BLaER1 treated with 17β-estradiol and CSF1 and Interleukin-3, amounts not matched to agents 10 nM and 100 nM (cell line): Measurements from ENCODE around the gene FGA.

Experiments used
- H3K27ac ChIP-seq, 11 experiments: shearing (Covaris generic); formaldehyde crosslinking; 2 replicates each; pipeline ENCODE4 v1.8.1; 2022
- H3K27me3 ChIP-seq, 11 experiments: shearing (Covaris generic); formaldehyde crosslinking; 2 replicates each; pipeline ENCODE4 v1.8.1; 2022
- H3K36me3 ChIP-seq, 11 experiments: shearing (Covaris generic); formaldehyde crosslinking; 2 replicates each; pipeline ENCODE4 v1.8.1; 2022
- H3K4me1 ChIP-seq, 10 experiments: shearing (Covaris generic); formaldehyde crosslinking; 2 replicates each; pipeline ENCODE4 v1.8.1; 2022
- H3K4me2 ChIP-seq, 11 experiments: shearing (Covaris generic); formaldehyde crosslinking; 2 replicates each; pipeline ENCODE4 v1.8.1; 2022
- H3K4me3 ChIP-seq, 10 experiments: shearing (Covaris generic); formaldehyde crosslinking; 2 replicates each; pipeline ENCODE4 v1.8.1; 2022
- H3K9ac ChIP-seq, 11 experiments: shearing (Covaris generic); formaldehyde crosslinking; 2 replicates each; pipeline ENCODE4 v1.8.1; 2022
- H3K9me3 ChIP-seq, 11 experiments: shearing (Covaris generic); formaldehyde crosslinking; replicated peaks in 1 of 11; 2 replicates each; pipeline ENCODE4 v1.8.1; 2022
- H4K20me1 ChIP-seq, 11 experiments: shearing (Covaris generic); formaldehyde crosslinking; 2 replicates each; pipeline ENCODE4 v1.8.1; 2022
- Cebpa-rat ChIP-seq, 11 experiments: shearing (Covaris generic); IDR thresholded peaks; 2 replicates each; pipeline ENCODE4 v1.8.1; 2022

FGA gene

GRCh38 chr4:154620111-154620510 lies 29.6 kb upstream of the FGA start:
- H3K4me3 ChIP-seq = no peak overlapping the region
- peaks cover 0 to 11% (median 8%) of the 10 kb centered on the region in 10 experiments; a peak in 10 of 20 replicates for H3K4me1 ChIP-seq
- no peaks in the 10 kb centered on the region for H3K36me3 ChIP-seq
- H4K20me1 ChIP-seq = no peaks in the 10 kb centered on the region
- no peak for TF ChIP-seq Cebpa-rat (IDR thresholded peaks at IDR 0.05)
- H3K9ac ChIP-seq = no peak overlapping the region
- no peak overlapping the region for H3K27ac ChIP-seq
- no peak overlapping the region for H3K4me2 ChIP-seq
- no peaks in the 10 kb centered on the region for H3K9me3 ChIP-seq
- H3K27me3 ChIP-seq = no peaks in the 10 kb centered on the region

GRCh38 chr4:154618708-154619315 lies 28.3 kb upstream of the FGA start:
- H3K4me3 ChIP-seq = no peak overlapping the region
- no peaks in the 10 kb centered on the region for H3K9me3 ChIP-seq
- H3K27me3 ChIP-seq = no peaks in the 10 kb centered on the region
- no peak for TF ChIP-seq Cebpa-rat (IDR thresholded peaks at IDR 0.05)
- no peak overlapping the region for H3K9ac ChIP-seq
- no peaks in the 10 kb centered on the region for H4K20me1 ChIP-seq
- peaks cover 0 to 11% (median 8%) of the 10 kb centered on the region in 10 experiments; a peak in 10 of 20 replicates for H3K4me1 ChIP-seq
- H3K27ac ChIP-seq = no peak overlapping the region
- H3K36me3 ChIP-seq = no peaks in the 10 kb centered on the region
- no peak overlapping the region for H3K4me2 ChIP-seq

GRCh38 chr4:154617820-154618317 lies 27.3 kb upstream of the FGA start:
- Histone ChIP-seq H4K20me1 (no peaks in the 10 kb centered on the region), H3K4me1 (peaks cover 0 to 11% (median 8%) of the 10 kb centered on the region in 10 experiments; a peak in 10 of 20 replicates), H3K4me2 (no peak overlapping the region), H3K27ac (no peak overlapping the region), H3K9me3 (no peaks in the 10 kb centered on the region), H3K4me3 (no peak overlapping the region), H3K27me3 (no peaks in the 10 kb centered on the region), H3K36me3 (no peaks in the 10 kb centered on the region), H3K9ac (no peak overlapping the region)
- no peak for TF ChIP-seq Cebpa-rat (IDR thresholded peaks at IDR 0.05)

GRCh38 chr4:154616731-154617130 lies 26.2 kb upstream of the FGA start:
- peak overlapping the region; percentile 1 to 50 (median 36); a peak in 15 of 22 replicates for H3K4me2 ChIP-seq
- H4K20me1 ChIP-seq = no peaks in the 10 kb centered on the region
- H3K4me3 ChIP-seq = no peak overlapping the region
- TF ChIP-seq Cebpa-rat (IDR thresholded peaks at IDR 0.05) = no peak
- H3K9ac ChIP-seq = no peak overlapping the region
- H3K4me1 ChIP-seq = peaks cover 0 to 11% (median 8%) of the 10 kb centered on the region in 10 experiments; a peak in 10 of 20 replicates
- H3K9me3 ChIP-seq = no peaks in the 10 kb centered on the region
- H3K27me3 ChIP-seq = no peaks in the 10 kb centered on the region
- no peaks in the 10 kb centered on the region for H3K36me3 ChIP-seq
- H3K27ac ChIP-seq = peak overlapping the region in 4 of 11 experiments; percentile 5 to 34 (median 11); a peak in 7 of 22 replicates

- no peaks in the 10 kb centered on the region for H3K9me3 ChIP-seq
- TF ChIP-seq Cebpa-rat (IDR thresholded peaks at IDR 0.05) = no peak
Measured at GRCh38 chr4:154616287-154616686, 25.7 kb upstream of the FGA start.

GRCh38 chr4:154615211-154615610 lies 24.7 kb upstream of the FGA start:
- H3K9me3 ChIP-seq = no peaks in the 10 kb centered on the region
- no peaks in the 10 kb centered on the region for H3K36me3 ChIP-seq
- H3K9ac ChIP-seq = no peak overlapping the region
- H3K4me1 ChIP-seq = peaks cover 0 to 11% (median 8%) of the 10 kb centered on the region in 10 experiments; a peak in 10 of 20 replicates
- no peak overlapping the region for H3K27ac ChIP-seq
- no peak overlapping the region for H3K4me2 ChIP-seq
- no peak overlapping the region for H3K4me3 ChIP-seq
- no peaks in the 10 kb centered on the region for H4K20me1 ChIP-seq
- no peaks in the 10 kb centered on the region for H3K27me3 ChIP-seq
- no peak for TF ChIP-seq Cebpa-rat (IDR thresholded peaks at IDR 0.05)

More at GRCh38 chr4:154616287-154616686, 25.7 kb upstream of the FGA start:
- Histone ChIP-seq H3K27ac (peak overlapping the region in 4 of 11 experiments; percentile 5 to 34 (median 11); a peak in 6 of 22 replicates), H3K4me1 (peaks cover 0 to 11% (median 8%) of the 10 kb centered on the region in 10 experiments; a peak in 10 of 20 replicates), H3K36me3 (no peaks in the 10 kb centered on the region), H3K27me3 (no peaks in the 10 kb centered on the region), H3K9ac (no peak overlapping the region), H3K4me3 (no peak overlapping the region), H4K20me1 (no peaks in the 10 kb centered on the region), H3K4me2 (peak overlapping the region; percentile 1 to 50 (median 36); a peak in 15 of 22 replicates)

GRCh38 chr4:154614306-154614705 lies 23.8 kb upstream of the FGA start:
- no peak overlapping the region for H3K4me2 ChIP-seq
- no peak overlapping the region for H3K9ac ChIP-seq
- H3K4me3 ChIP-seq = no peak overlapping the region
- no peak for TF ChIP-seq Cebpa-rat (IDR thresholded peaks at IDR 0.05)
- no peaks in the 10 kb centered on the region for H3K27me3 ChIP-seq
- peaks cover 0 to 11% (median 8%) of the 10 kb centered on the region in 10 experiments; a peak in 10 of 20 replicates for H3K4me1 ChIP-seq
- H4K20me1 ChIP-seq = no peaks in the 10 kb centered on the region
- no peaks in the 10 kb centered on the region for H3K36me3 ChIP-seq
- H3K27ac ChIP-seq = no peak overlapping the region
- no peaks in the 10 kb centered on the region for H3K9me3 ChIP-seq

GRCh38 chr4:154612472-154613414 lies 22.2 kb upstream of the FGA start, which contains the start of gene FGG:
Gene FGG, minus strand, starts transcription at chr4:154612656. Its CDS starts 47 bp downstream, at chr4:154612609.
- Histone ChIP-seq H3K4me2 (no peak within 1 kb of the TSS), H3K4me3 (no peak within 1 kb of the TSS), H3K9me3 (no peaks in the 10 kb centered on the region), H3K9ac (no peak within 1 kb of the TSS), H3K27ac (no peak within 1 kb of the TSS), H3K27me3 (no peaks in the 10 kb centered on the region), H4K20me1 (no peaks in the 10 kb centered on the region), H3K4me1 (peaks cover 0 to 11% (median 8%) of the 10 kb centered on the region in 10 experiments; a peak in 10 of 20 replicates), H3K36me3 (no peaks in the 10 kb centered on the region)
- no peak for TF ChIP-seq Cebpa-rat (IDR thresholded peaks at IDR 0.05)

- H3K4me2 ChIP-seq = no peak overlapping the region
Measured at GRCh38 chr4:154611833-154612232, 21.3 kb upstream of the FGA start.

More at GRCh38 chr4:154611833-154612232, 21.3 kb upstream of the FGA start:
- peaks cover 0 to 9% (median 6%) of the 10 kb centered on the region in 10 experiments; a peak in 10 of 20 replicates for H3K4me1 ChIP-seq
- no peak overlapping the region for H3K9ac ChIP-seq
- no peak overlapping the region for H3K27ac ChIP-seq
- H3K4me3 ChIP-seq = no peak overlapping the region
- H3K36me3 ChIP-seq = no peaks in the 10 kb centered on the region
- no peaks in the 10 kb centered on the region for H4K20me1 ChIP-seq
- no peak for TF ChIP-seq Cebpa-rat (IDR thresholded peaks at IDR 0.05)
- H3K27me3 ChIP-seq = no peaks in the 10 kb centered on the region
- no peaks in the 10 kb centered on the region for H3K9me3 ChIP-seq
